Measurements from ENCODE around the gene SYTL4. TPM values are rescaled to one million over a fixed set of nuclear protein-coding genes. Genes with fewer than 3 reads are reported as not detected.

Gene SYTL4
- total and polyA plus RNA-seq, 8 donors: 8.8 to 14.9 (median 11.6) TPM

DNA sequence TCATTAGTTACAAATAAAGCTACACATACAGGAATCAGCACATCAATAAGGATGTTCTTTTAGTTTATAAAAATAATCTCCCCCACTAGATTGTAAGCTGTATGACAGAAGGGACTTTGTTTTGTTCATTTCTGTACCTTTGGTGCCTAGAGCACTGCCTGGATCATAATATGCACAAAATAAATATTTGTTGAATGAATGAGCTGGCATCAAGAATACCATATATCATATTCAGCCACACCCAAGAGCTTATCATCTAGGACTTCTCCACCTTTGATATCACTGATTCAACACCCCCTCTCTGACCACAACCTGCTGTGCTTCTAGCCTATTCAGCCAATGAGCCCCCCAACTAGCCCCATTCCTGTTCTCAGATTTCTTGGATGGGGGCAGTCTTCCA lies 10.6 kb downstream of the SYTL4 start:
- Histone ChIP-seq H3K36me3 (no peaks in the 10 kb centered on the region), H3K4me3 (no peak overlapping the region), H3K27me3 (peaks cover 0 to 4% of the 10 kb centered on the region in 2 donors), H3K27ac (no peak overlapping the region), H3K9me3 (no peaks in the 10 kb centered on the region), H3K4me1 (no peaks in the 10 kb centered on the region)
- DNase-seq: no peak
- no peak for ATAC-seq
- no peak for TF ChIP-seq CTCF (IDR thresholded peaks at IDR 0.05)
- intact Hi-C loops (cut with DNase I): no loop called here

DNA sequence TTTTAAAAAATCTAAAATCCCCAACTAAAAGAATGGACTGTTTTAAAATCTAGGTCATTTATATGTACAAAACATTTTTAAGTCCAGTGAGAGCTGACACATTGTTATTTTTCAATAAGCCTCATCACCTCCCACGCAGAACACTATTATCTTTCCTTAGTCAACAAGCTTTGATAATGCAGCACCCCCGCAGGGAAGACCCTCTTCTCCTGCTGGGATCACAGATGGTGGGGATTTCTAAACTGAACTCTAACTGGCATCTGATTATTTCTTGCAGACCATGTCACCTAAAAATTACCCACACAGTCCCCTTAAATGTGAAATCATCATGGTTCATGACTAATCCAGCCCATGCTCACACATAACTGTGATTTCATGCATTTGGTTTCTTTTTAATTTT lies 11.6 kb downstream of the SYTL4 start:
- Histone ChIP-seq H3K27me3 (peaks cover 0 to 4% of the 10 kb centered on the region in 2 donors), H3K36me3 (no peaks in the 10 kb centered on the region), H3K4me1 (no peaks in the 10 kb centered on the region), H3K9me3 (no peaks in the 10 kb centered on the region), H3K4me3 (no peak overlapping the region), H3K27ac (no peak overlapping the region)
- TF ChIP-seq CTCF (IDR thresholded peaks at IDR 0.05): no peak
- DNase-seq: no peak
- ATAC-seq: no peak
- intact Hi-C loops (cut with DNase I): no loop called here

- Histone ChIP-seq H3K4me1 (no peaks in the 10 kb centered on the region), H3K9me3 (no peaks in the 10 kb centered on the region), H3K27me3 (peaks cover 0 to 4% of the 10 kb centered on the region in 2 donors), H3K36me3 (no peaks in the 10 kb centered on the region), H3K27ac (no peak overlapping the region), H3K4me3 (no peak overlapping the region)
- TF ChIP-seq CTCF (IDR thresholded peaks at IDR 0.05): no peak
- intact Hi-C loops (cut with DNase I): no loop called here
- ATAC-seq (no peak), DNase-seq (no peak)
Observed at GRCh38 chrX:100719139-100719538, 12.8 kb downstream of the SYTL4 start.

- Histone ChIP-seq H3K9me3 (no peaks in the 10 kb centered on the region), H3K4me3 (no peak overlapping the region), H3K4me1 (no peaks in the 10 kb centered on the region), H3K36me3 (no peaks in the 10 kb centered on the region), H3K27ac (no peak overlapping the region), H3K27me3 (peaks cover 0 to 4% of the 10 kb centered on the region in 2 donors)
- no peak for TF ChIP-seq CTCF (IDR thresholded peaks at IDR 0.05)
- DNase-seq (no peak), ATAC-seq (no peak)
- intact Hi-C loops (cut with DNase I): no loop called here
Observed at GRCh38 chrX:100717363-100717762, 14.6 kb downstream of the SYTL4 start.

GRCh38 chrX:100710816-100711215 lies 21.1 kb downstream of the SYTL4 start:
- Histone ChIP-seq H3K27me3 (peaks cover 0 to 6% of the 10 kb centered on the region in 2 donors), H3K4me3 (no peak overlapping the region), H3K9me3 (no peaks in the 10 kb centered on the region), H3K27ac (no peak overlapping the region), H3K4me1 (no peaks in the 10 kb centered on the region), H3K36me3 (no peaks in the 10 kb centered on the region)
- ATAC-seq (no peak), DNase-seq (no peak)
- intact Hi-C loops (cut with DNase I): no loop called here
- no peak for TF ChIP-seq CTCF (IDR thresholded peaks at IDR 0.05)
